ENCODE results near the gene PSORS1C2.
"Not testable (repeated sequence)": the region's sequence is repeated elsewhere in the genome, so short reads cannot be mapped to it uniquely, and the experiment has no call there.

PSORS1C2 gene

GRCh38 chr6:31138982-31139381 lies at the start of gene PSORS1C2:
TSS of gene PSORS1C2 (minus strand) at chr6:31139066. CDS start at chr6:31139026, 40 bp downstream.
- Histone ChIP-seq H3K27ac (peak within 1 kb of the TSS in 5 of 21 experiments; percentile 8 to 55 (median 40)), H3K4me3 (peak within 1 kb of the TSS in 1 of 7 experiments; percentile 27)

- H3K4me3 ChIP-seq = no peak overlapping the region
- peak overlapping the region in 1 of 21 experiments; percentile 81 for H3K27ac ChIP-seq
These were observed 48.9 kb upstream of the PSORS1C2 start for GRCh38 chr6:31187780-31188194.

- H3K27ac ChIP-seq = peak overlapping the region in 16 of 21 experiments; percentile 42 to 81 (median 72)
These were observed 47.3 kb upstream of the PSORS1C2 start for GRCh38 chr6:31186052-31186734.

GRCh38 chr6:31185695-31186051 lies 46.8 kb upstream of the PSORS1C2 start:
- H3K27ac ChIP-seq = peak overlapping the region in 16 of 21 experiments; percentile 42 to 81 (median 72)
- H3K4me3 ChIP-seq = peak overlapping the region in 2 of 7 experiments; percentile 11 to 19

More at GRCh38 chr6:31186052-31186734, 47.3 kb upstream of the PSORS1C2 start:
- H3K4me3 ChIP-seq = peak overlapping the region in 2 of 7 experiments; percentile 11 to 19

GRCh38 chr6:31183859-31184258 lies 45.0 kb upstream of the PSORS1C2 start:
- H3K4me3 ChIP-seq = not testable (repeated sequence)
- peak overlapping the region in 1 of 21 experiments; percentile 3 for H3K27ac ChIP-seq

- not testable (repeated sequence) for H3K4me3 ChIP-seq
- peak overlapping the region in 1 of 21 experiments; percentile 3 for H3K27ac ChIP-seq
These were observed 44.4 kb upstream of the PSORS1C2 start for GRCh38 chr6:31183287-31183686.

- H3K27ac ChIP-seq = peak overlapping the region in 14 of 21 experiments; percentile 6 to 73 (median 45)
- peak overlapping the region; percentile 5 to 45 (median 29) for H3K4me3 ChIP-seq
These were observed 41.6 kb upstream of the PSORS1C2 start for GRCh38 chr6:31180500-31180899.

GRCh38 chr6:31179896-31180295 lies 41.0 kb upstream of the PSORS1C2 start:
- peak overlapping the region; percentile 5 to 45 (median 29) for H3K4me3 ChIP-seq
- H3K27ac ChIP-seq = peak overlapping the region in 8 of 21 experiments; percentile 9 to 73 (median 54)

GRCh38 chr6:31179042-31179386 lies 40.1 kb upstream of the PSORS1C2 start:
- no peak overlapping the region for H3K27ac ChIP-seq
- no peak overlapping the region for H3K4me3 ChIP-seq

GRCh38 chr6:31178143-31179041 lies 39.5 kb upstream of the PSORS1C2 start:
- no peak overlapping the region for H3K27ac ChIP-seq
- no peak overlapping the region for H3K4me3 ChIP-seq

- Histone ChIP-seq H3K27ac (peak overlapping the region in 1 of 21 experiments; percentile 14), H3K4me3 (no peak overlapping the region)
These were observed 37.1 kb upstream of the PSORS1C2 start for GRCh38 chr6:31175971-31176370.

GRCh38 chr6:31174378-31174777 lies 35.5 kb upstream of the PSORS1C2 start:
- no peak overlapping the region for H3K4me3 ChIP-seq
- H3K27ac ChIP-seq = no peak overlapping the region

- Histone ChIP-seq H3K27ac (no peak overlapping the region), H3K4me3 (no peak overlapping the region)
These were observed 34.5 kb upstream of the PSORS1C2 start for GRCh38 chr6:31173406-31173805.

- no peak overlapping the region for H3K4me3 ChIP-seq
- H3K27ac ChIP-seq = no peak overlapping the region
These were observed 34.1 kb upstream of the PSORS1C2 start for GRCh38 chr6:31172973-31173384.

GRCh38 chr6:31171931-31172905 lies 33.4 kb upstream of the PSORS1C2 start:
- Histone ChIP-seq H3K27ac (no peak overlapping the region), H3K4me3 (no peak overlapping the region)

GRCh38 chr6:31170987-31171671 lies 32.3 kb upstream of the PSORS1C2 start:
- Histone ChIP-seq H3K4me3 (no peak overlapping the region), H3K27ac (no peak overlapping the region)

GRCh38 chr6:31170600-31170881 lies 31.7 kb upstream of the PSORS1C2 start, which contains the start of gene POU5F1:
TSS of gene POU5F1 (minus strand) at chr6:31170682. CDS start at chr6:31170620, 62 bp downstream.
- no peak within 1 kb of the TSS for H3K4me3 ChIP-seq
- no peak within 1 kb of the TSS for H3K27ac ChIP-seq

GRCh38 chr6:31169858-31170599 lies 31.2 kb upstream of the PSORS1C2 start:
- H3K4me3 ChIP-seq, H3K27ac ChIP-seq: not testable (repeated sequence)
